Measurements from ENCODE around the gene WNT2. TPM values are rescaled to one million over a fixed set of nuclear protein-coding genes. Genes with fewer than 3 reads are reported as not detected.

The WNT2 gene
- 1 to 10 TPM in 1 of 2 donors, not detected in 1; 2.7 TPM for total RNA-seq
- long read RNA-seq, transcript WNT2-201 (5 exons, 2,907 nt): major isoform, 5 of 6 reads
- long read RNA-seq, partial matches to known transcripts: 0 of 6 reads
- long read RNA-seq, other reads (novel, unspliced or antisense): 0 of 6 reads

DNA sequence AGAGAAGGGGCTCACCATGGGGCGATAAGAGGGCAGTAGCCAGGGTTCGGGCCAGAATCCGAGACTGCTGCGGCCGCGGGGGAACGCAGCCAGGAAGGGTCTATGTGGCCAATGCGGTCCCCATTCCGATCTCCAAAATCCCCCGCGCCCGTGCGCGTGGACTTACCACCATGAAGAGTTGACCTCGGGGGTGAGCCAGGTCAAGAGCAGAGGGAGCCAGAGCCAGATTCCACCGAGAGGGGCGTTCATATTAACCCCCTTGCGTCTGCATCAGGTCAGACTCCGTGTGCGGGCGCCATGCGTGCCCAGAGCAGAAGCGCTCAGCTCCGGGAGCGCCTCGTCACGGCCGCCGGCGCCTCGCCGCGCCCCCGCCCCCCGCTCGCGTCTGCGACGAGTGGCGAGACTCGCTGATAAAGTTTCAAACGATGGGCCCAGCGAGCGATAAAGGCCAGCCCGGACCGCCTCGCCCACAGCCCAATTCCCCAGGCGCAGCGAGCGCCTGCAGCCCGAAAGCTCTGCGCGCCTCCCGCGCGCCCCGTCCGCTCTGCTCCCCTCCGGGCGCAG, at the start of gene WNT2:
Gene WNT2 (minus strand): TSS at position 318 of the 564 bp plus-strand sequence. CDS start 69 bp downstream, at position 249.
- intact Hi-C loops (cut with DNase I): no loop called here
- ATAC-seq (no peak), DNase-seq (no peak)

DNA sequence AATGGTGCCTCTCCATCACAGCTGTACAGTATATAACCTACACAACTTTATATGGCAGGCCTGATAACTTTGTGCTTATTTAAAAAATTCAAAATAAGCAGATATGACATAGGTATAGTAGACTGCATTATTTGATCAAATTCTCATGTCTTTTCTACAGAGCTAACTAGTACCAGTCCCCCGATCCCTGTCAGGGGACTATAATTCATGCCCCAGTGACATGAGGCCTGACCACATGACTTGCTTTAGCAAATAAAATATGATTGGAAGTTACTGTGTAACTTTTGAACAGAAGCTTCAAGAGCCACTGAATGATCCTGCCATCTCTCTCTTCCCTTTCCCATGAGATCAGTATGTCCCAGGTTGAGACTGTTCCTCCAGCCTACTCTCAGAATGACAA, 49.2 kb upstream of the WNT2 start:
- intact Hi-C loops (cut with DNase I): no loop called here
- DNase-seq (no peak), ATAC-seq (no peak)

DNA sequence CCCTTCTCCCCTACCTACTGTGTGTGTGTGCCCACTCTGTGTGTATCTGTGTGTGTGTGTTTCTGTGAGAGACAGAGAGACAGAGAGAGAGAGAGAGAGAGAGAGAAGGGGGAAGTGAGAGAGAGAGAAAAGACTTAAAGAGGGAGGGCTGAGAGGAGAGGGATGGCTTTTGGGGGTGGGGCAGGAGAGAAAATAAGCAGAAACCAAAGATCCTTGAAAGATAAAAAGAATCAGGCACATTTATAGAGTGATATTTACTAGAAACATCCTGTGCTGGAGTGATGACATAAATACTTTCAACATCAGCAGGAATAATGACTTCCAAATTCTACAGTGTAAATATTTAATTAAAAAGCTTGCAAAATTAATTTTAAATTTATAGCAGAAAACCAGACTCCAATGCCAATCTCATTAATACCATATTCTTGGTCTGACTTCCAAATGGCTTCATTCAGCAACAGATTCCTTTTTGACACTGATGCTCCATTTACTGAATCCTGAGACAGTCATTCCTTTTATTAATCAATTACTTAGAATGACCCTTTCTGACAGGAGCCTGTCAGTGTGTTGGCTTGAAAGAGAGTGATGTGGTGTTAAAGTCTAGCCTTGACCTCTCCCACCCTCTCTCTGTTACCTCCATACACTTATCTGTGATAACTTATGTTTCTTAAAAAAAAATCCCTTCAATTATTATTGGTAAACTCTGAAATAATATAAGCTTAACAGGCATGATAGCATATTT, 41.7 kb upstream of the WNT2 start:
- intact Hi-C loops (cut with DNase I): no loop called here
- DNase-seq (no peak), ATAC-seq (no peak)

DNA sequence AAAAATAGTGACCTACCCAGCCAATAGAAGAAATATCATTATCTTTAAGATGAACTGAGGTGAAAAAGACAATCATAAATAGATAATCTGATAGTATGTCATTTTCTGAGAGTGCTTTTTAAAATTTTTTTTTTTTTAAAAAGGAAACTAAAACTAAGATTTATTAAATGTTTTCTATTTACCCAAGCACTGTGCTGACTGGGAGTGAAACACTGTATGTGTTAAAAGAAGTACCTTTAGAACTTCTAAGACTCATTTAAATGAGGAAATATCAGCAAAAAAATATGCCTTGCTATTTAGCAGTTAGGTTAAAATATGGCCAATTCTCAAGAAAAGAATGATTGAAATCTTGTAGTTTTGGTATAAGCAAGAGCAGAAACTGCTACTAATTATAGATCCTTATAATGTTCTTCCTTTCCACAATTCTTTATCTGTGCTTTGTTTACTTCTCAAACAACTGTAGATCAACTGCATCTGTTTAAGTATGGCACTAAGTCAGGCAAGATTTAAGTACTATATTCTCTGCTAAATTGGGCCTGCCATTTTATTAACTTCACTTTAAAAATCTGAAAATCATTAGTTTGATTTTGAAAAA, 39.5 kb upstream of the WNT2 start:
- intact Hi-C loops (cut with DNase I): no loop called here
- DNase-seq (no peak), ATAC-seq (no peak)

DNA sequence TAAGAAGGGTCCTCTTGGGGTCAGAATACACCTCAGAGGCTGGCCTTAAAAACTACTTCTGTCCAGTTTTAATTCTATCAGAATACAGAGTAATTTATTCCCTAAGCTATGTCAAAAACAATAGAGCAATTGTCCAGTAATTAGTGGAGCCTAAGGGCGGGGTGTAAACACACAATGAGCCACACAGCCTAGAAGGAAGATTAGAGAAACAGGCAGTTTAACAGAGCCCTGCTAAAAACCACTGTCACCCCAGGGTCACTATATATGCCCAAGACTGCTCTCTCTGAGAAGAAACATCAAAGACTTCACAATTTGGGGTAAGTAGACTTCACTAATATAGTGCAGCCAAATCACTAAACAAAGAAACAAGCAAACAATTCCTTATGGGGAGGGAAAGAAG, 27.2 kb upstream of the WNT2 start:
- ATAC-seq (no peak), DNase-seq (no peak)
- intact Hi-C loops (cut with DNase I): no loop called here

DNA sequence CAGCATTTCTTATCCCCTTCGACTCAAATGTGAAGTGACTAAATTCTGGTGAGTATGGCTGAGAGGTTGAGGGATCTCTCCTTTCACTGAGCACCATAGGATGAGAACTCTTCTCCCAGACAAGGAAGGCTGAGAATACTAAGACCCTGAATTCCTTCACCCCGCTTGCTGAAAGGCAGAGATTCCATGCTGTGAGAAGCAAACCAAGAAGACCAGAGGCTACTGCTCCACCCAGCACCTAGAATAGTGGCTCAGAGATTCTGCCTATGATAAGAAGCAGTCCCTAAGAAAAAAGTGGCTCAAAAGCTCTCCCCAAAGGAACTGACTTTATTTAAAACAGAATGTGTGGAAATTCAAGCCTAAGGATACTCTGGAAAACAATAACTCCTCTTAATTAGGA, 26.7 kb upstream of the WNT2 start:
- ATAC-seq (no peak), DNase-seq (no peak)
- intact Hi-C loops (cut with DNase I): no loop called here

DNA sequence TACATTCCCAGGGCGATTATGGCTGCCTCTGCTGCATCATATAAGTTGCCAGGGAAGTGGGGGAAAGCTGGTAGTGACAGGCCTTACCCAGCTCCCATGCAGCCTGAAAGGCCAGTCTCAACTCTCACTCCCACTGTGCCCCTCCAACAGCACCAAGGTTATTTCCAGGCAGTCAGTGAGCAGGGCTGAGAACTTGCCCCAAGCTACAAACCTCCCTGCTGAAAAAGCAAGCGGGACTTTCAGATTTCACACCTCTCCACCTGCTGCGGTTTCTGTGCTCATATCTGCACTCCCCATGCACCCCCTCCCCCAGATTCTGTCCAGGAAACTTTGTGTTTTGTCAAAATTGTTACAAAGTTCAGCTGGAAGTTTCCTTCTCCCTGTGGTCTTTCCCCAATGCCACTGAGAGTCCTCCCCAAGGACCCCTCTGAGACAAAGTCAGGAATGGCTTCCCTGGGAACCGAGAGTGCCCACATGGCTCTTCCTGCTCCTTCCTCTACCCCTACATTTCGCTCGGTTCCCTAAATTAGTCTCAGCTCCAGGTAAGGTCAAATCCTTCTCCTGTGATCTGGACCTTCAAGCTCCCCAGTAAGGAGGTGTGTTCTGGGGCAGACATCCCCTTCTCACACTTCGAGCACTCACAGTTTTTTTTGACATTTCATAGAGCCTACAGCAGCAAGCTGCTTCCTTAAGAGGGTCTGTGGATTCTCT, 25.3 kb upstream of the WNT2 start:
- intact Hi-C loops (cut with DNase I): no loop called here
- DNase-seq: no peak

DNA sequence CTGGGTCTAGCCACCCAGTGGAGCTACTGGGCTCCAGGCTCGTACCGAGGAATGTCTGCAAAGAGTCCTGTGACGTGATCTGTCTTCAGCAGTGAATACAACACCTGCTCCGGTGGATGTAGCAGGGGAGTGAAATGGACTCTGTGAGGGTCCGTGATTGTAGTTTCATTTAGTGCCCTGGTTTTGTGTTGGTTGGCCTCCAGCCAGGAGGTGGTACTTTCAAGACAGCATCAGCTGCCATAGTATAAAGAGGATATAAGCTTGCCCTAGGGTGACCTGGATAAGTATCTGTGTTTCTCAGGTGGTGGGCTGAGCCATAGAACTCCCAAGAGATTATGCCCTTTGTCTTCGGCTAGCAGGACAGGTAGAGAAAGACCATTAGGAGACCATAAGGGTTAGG, 24.6 kb upstream of the WNT2 start:
- intact Hi-C loops (cut with DNase I): no loop called here
- no peak for ATAC-seq
- DNase-seq: no peak

More for the DNA sequence above, 25.3 kb upstream of the WNT2 start:
- ATAC-seq: no peak

DNA sequence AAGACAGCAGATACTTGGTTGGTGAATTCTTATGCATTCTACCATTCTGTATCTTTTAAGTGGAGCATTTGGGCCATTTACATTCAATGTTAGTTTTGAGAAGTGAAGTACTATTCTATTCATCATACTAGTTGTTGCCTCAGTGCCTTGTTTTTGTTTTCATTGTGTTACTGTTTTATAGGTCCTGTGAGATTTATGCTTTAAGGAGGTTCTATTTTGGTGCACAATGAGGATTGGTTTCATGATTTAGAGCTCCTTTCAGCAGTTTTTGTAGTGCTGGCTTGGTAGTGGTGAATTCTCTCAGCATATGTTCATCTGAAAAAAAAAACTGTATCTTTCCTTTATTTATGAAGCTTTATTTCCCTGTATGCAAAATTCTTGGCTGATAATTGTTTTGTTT, 23.3 kb upstream of the WNT2 start:
- DNase-seq: no peak
- no peak for ATAC-seq
- intact Hi-C loops (cut with DNase I): no loop called here

DNA sequence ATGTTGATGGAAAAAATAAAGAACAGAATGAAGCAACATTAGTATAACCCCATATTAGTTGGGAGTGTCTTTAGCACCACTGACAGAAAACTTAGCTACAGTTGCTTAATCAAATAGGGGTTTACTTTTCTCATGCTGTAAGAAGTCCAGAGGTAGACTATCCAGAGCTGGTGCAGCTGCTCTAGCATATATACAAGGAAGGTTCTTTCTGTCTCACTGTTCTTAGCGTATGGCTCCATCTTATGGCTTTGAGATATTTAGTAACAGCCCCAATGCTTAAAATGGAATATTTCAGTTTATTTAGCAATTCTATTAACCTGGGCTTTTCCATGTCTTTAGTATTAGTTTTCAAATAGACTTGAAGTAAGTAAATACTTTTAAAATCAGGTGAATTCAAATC, 15.2 kb upstream of the WNT2 start:
- ATAC-seq: no peak
- intact Hi-C loops (cut with DNase I): no loop called here
- no peak for DNase-seq

DNA sequence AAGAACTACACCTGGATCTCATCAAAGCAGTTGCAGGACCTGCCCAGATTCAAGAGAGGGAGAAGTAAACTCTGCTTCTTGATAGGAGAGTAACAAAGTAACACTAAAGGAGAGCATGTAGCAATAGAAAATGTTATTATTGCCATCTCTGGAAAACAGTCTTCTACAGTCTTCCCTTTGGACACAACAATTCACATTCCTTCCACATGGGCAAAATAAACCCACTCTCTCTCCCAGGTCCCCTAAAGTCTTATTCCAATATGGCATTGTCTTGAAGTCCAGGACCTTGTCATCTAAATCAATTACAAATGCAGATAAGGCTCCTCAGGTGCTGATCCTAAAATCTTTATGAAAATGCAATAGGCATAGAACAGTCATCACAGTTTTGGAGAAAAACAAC, 10.3 kb upstream of the WNT2 start:
- intact Hi-C loops (cut with DNase I): no loop called here
- DNase-seq: no peak

DNA sequence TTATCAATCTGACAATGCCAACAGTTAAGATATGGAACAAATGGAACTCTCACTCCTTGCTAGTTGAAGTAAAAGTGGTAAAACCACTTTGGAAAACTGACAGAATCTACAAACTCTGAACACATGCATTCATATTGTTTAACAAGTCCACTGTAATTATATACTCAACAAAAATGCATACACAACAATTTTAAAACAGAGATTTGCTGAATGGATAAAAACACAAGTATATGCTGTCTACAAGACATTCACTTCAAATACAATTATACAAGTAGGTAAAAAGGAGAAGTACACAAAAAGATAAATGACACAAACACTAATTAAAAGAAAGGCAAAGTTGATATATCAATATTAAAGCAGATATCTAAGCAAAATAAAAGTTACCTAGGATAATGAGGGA, 9.2 kb upstream of the WNT2 start:
- intact Hi-C loops (cut with DNase I): no loop called here
- DNase-seq: no peak
- ATAC-seq: no peak

More for the DNA sequence above, 10.3 kb upstream of the WNT2 start:
- ATAC-seq: no peak

DNA sequence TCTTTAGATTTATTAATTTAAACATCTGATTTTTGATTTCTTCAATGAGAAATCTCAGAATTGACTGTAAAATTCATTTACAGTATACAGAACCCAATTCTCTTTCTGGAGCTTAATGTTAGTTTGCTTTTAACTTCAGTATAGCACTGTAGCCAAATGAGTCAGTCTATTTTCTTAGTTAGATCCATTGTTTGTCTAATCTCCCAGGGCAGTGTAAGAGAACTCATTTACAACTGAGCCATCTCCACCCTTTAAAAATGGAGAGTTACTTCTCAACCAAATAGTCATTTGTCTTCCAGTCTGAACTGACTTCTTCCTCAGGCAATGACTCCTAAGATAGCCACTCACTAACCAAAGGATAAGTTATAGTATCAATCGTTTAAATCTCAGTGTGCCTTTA, 3.0 kb upstream of the WNT2 start:
- intact Hi-C loops (cut with DNase I): no loop called here
- ATAC-seq: peak in 1 of 2 donors; percentile 6
- DNase-seq: no peak

DNA sequence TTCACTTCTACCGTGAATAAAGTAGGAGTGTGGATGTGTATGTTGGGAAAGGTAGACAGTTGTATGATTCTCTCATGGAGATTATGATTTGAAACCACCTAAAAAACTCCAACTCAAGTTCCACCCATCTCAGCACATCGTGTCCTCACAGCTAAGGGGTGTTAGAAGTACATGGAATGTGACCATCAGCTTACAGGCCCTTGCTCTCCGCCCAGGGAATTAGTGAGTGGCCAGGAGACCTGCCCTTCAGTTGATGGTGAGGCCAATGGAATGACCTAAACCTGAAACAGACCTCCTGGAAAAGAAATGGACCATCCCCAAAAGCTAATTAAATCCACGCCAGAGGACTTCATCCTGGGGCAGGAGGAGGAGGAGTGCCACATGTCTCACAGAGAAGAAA, 2.1 kb upstream of the WNT2 start:
- DNase-seq (peak; percentile 34), ATAC-seq (peak in 1 of 2 donors; percentile 50)
- intact Hi-C loops (cut with DNase I): no loop called here

DNA sequence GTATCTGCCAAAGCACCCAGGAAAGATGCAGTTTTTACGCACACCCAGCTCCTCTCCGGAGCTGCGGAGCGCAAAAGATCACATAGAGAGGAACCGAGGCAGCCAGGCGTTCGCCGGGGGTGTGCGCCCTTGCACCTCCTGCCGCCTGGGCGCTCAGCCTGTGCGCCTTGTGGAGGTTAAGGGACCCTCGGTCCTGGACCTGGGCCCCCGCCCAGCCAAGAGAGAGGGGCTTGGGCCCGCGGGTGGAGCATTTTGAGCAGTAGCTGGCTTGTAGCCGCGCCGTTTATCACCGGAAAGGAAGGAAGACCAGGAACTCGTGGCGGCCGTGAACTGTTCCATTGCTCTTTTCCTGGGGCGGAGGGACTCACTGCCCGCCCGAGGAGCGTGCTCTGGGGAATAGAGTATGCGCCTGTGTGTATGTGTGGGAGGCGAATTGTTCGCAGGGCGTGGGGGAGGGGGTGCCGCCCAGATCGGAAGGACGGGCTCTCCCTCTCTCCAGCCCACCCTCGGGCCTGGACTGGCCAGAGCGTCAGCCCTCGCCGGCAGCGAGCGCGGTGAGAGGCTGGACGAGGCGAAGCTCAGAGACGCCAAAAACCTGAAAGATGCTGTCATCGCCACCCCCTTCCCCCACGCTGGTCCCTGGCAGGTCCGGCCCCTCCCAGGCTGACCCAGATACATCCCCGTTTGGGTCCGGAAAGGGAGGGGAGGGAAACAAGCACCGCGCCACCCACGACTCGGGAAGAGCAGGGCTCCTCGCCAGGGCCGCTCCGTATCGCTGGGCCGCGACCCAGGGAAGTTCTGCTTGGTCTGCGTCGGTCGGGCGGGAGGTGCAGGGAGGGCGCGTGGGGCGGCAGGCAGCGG, 1.2 kb upstream of the WNT2 start:
- intact Hi-C loops (cut with DNase I): no loop called here
- ATAC-seq (peak; percentile 81 to 92), DNase-seq (peak; percentile 83)

DNA sequence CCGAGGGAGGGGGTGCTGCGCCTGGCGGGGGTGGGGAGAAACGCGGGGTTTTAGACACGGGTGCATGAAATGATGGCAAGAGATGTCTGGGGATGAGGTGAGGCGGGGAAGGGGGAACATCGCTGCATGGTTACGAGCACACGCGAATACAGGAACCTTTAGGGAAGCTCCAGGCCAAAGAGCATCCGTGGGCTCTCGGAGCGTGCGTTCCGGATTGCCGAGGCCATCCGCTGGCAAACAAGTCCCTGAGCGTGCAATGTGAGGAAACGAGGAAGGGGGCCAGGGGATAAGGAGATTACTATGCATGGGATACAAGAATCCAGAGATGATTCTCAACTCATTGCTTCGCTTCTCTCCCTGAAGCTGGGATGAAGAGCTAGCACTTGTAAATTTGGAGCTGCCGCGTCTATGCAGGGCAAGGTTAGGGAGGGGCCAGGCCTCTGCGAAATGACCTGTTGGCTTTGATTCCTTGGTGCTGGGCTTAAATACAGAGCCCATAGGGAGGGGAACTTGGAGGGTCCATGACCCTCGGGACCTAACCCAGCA, 520 bp upstream of the WNT2 start:
- ATAC-seq: peak in 1 of 2 donors; percentile 1
- intact Hi-C loops (cut with DNase I): no loop called here

DNA sequence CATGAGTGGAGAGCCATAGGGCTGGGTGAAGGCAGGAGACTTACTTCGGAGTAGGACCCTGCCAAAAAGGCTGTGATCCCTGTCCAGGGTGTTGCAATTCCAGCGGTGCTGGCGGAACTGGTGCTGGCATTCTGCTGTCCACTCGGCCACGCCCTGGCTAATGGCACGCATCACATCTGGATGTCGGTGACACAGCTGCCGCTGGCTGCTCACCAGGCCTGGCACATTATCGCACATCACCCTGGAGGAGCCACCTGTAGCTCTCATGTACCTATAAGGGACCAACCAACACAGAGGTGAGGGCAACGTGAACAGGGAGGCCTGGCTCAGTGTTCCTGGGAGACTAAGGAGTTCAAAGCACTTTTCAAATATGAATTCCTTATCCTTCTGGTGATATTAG, 2.3 kb downstream of the WNT2 start:
- intact Hi-C loops (cut with DNase I): no loop called here
- no peak for DNase-seq
- no peak for ATAC-seq

More for the DNA sequence above, 520 bp upstream of the WNT2 start:
- DNase-seq: no peak

DNA sequence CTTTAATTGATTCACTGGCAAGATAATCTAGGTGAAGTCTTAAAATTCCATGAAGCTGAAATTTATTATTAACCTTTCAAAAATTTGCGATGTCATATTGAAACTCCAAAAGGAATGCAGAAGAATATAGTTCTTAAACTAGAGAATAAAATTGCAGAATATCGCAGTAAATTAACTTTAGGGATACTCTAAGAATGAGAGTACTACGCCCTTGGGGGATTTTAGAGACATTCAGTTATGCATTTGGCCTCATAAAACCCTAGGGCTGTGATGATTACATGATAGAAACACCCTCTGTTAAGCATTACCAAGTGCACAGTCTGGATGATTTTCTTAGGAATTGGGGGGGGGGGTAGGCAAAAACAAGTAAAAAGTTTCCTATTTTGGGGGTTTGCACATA, 3.7 kb downstream of the WNT2 start:
- ATAC-seq (no peak), DNase-seq (no peak)
- intact Hi-C loops (cut with DNase I): no loop called here

DNA sequence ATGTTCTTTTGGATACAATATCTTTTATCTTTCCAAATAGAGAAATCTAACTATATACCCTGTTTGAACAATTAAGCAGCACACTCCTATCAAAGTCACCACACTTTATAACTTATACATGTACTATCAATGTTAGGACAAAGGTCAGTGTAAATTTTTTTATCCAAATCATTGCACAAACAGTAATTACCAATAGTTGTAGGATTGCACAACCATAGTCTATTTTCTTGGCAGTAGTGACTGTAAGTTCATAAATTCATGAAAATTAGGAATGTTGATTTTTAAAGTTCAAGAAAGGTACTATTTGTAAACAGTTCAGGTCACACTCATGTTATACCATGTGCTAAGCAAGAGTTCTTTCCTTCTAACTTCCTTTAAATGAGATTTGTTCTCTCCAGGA, 9.3 kb downstream of the WNT2 start:
- ATAC-seq: no peak
- intact Hi-C loops (cut with DNase I): no loop called here
- no peak for DNase-seq

All from left cardiac atrium (tissue), 4 donors.